Fibroblast of lung (primary cell): Measurements from ENCODE around the gene NDFIP2. TPM values are rescaled to one million over a fixed set of nuclear protein-coding genes. Genes with fewer than 3 reads are reported as not detected.
A peak's percentile ranks its signal among the peaks of the same experiment; 100 is the strongest.

Source experiments
- DNase-seq, 2 donors: peaks; one replicate each; pipeline versions ENCODE4 v3.0.0 to v3.0.0-alpha.2; 2010; ENCODE audit warnings: low read depth in 2 of 2
- H2AFZ ChIP-seq: 2 replicates; pipeline ENCODE4 v1.5.1; 2012; ENCODE audit warnings: low read length, control low read depth, inconsistent platforms
- H3K27ac ChIP-seq: 2 replicates; pipeline ENCODE4 v1.5.1; 2011; ENCODE audit warnings: low read length, control low read depth; ENCODE audit not compliant: insufficient read depth
- H3K27me3 ChIP-seq: 2 replicates; pipeline ENCODE4 v1.5.1; 2011; ENCODE audit warnings: mild to moderate bottlenecking, low read length; ENCODE audit not compliant: control insufficient read depth, insufficient read depth
- H3K36me3 ChIP-seq: 2 replicates; pipeline ENCODE4 v1.5.1; 2011; ENCODE audit warnings: low read length; ENCODE audit not compliant: control insufficient read depth, insufficient read depth
- H3K4me1 ChIP-seq: 2 replicates; pipeline ENCODE4 v1.5.1; 2011; ENCODE audit warnings: low read length; ENCODE audit not compliant: control insufficient read depth, insufficient read depth; ENCODE audit errors: extremely low read depth
- H3K4me2 ChIP-seq: 2 replicates; pipeline ENCODE4 v1.5.1; 2011; ENCODE audit warnings: low read length, control low read depth; ENCODE audit not compliant: insufficient read depth; ENCODE audit errors: extremely low read depth
- H3K4me3 ChIP-seq, 4 experiments: fragments of 200-600 bp in 1 of 4; sonication (generic) in 1 of 4; replicated peaks in 1 of 4; 2 replicates each; pipeline ENCODE4 v1.5.1; 2011 to 2016; ENCODE audit warnings: low read length in 4 of 4, low read depth in 3 of 4, mild to moderate bottlenecking in 3 of 4, control low read depth in 2 of 4, inconsistent platforms in 1 of 4, mixed read lengths in 1 of 4; ENCODE audit not compliant: insufficient read depth in 1 of 4; ENCODE audit errors: control extremely low read depth in 1 of 4
- H3K79me2 ChIP-seq: 2 replicates; pipeline ENCODE4 v1.5.1; 2012; ENCODE audit warnings: mild to moderate bottlenecking, low read length, inconsistent platforms; ENCODE audit not compliant: control insufficient read depth, insufficient read depth
- H3K9ac ChIP-seq: 2 replicates; pipeline ENCODE4 v1.5.1; 2011; ENCODE audit warnings: mild to moderate bottlenecking, low read length, control low read depth; ENCODE audit not compliant: insufficient read depth
- H3K9me3 ChIP-seq: 2 replicates; pipeline ENCODE4 v1.5.1; 2012; ENCODE audit warnings: low read depth, low read length; ENCODE audit not compliant: control insufficient read depth, insufficient read depth
- H4K20me1 ChIP-seq: 2 replicates; pipeline ENCODE4 v1.5.1; 2011; ENCODE audit warnings: low read length; ENCODE audit not compliant: control insufficient read depth, insufficient read depth; ENCODE audit errors: extremely low read depth
- EZH2 ChIP-seq: IDR thresholded peaks from 2 replicates; pipeline ENCODE4 v1.5.1; 2012; ENCODE audit warnings: low read length, control low read depth, mild to moderate bottlenecking; ENCODE audit errors: missing control alignments
- polyA plus RNA-seq, 2 donors: library from polyadenylated mRNA; depleted of rRNA in 1 of 2; stranded (reverse) in 1 of 2; unstranded in 1 of 2; fragments of >200 nt; gene quantifications; 2 replicates each; pipeline ENCODE4 v1.2.1, GENCODE V29; 2011 to 2012; ENCODE audit warnings: missing spikeins in 1 of 2
- total RNA-seq: library from RNA; depleted of rRNA; stranded (reverse); fragments of >200 nt; gene quantifications from 2 replicates; pipeline ENCODE4 v1.2.1, GENCODE V29; 2014
- TF ChIP-seq, protein P1 (sequence below), 2 donors: IDR thresholded peaks in 1 of 2; conservative IDR thresholded peaks in 1 of 2; 1 replicate in 1 of 2; 2 replicates in 1 of 2; pipeline ENCODE4 v1.5.1; 2011 to 2012; ENCODE audit warnings: low read length in 2 of 2, control low read depth in 1 of 2, inconsistent platforms in 1 of 2, low read depth in 1 of 2, mild to moderate bottlenecking in 1 of 2

The NDFIP2 gene
- total and polyA plus RNA-seq, 2 donors (not counting 1 experiment from before 2014, with no cell fraction given), result 39.1 to 46.4 TPM

DNA sequence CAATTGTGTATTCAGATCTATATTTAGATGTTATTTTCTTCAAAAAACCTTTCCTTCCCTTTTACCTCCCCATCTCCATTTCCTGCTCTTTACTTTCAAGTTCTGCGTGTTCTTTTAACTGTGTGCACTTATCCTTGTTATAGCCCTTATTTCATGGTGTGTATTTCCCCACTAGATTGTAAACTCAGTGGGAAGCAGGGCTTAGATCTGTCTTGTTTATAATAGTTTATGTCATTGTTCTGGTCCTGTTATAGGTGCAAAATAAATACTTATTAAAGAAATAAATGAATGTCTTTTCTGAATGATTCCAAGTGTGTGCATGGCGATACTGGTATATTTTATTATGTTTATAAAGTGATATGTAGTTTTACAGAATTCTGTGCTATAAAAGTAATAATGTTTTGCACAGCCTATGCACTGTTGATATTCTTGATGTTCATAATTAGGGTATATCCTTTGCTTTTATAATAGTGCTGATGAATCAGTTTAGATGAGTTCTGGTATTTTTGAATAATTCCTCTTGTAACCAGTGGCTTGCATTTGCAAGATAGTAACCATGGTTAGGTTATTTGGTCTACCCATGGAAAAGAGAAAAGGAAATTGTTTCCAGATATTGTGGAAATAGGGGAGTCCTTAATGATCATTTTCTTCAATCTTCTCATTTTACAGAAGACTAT, 12.1 kb downstream of the NDFIP2 start:
- Histone ChIP-seq H3K4me2 (no peak overlapping the region), H3K4me3 (no peak overlapping the region), H2AFZ (no peak overlapping the region), H3K36me3 (no peaks in the 10 kb centered on the region), H3K27me3 (no peaks in the 10 kb centered on the region), H3K4me1 (peaks cover 6% of the 10 kb centered on the region), H3K9me3 (no peaks in the 10 kb centered on the region), H4K20me1 (no peaks in the 10 kb centered on the region), H3K27ac (peak overlapping the region; percentile 74), H3K9ac (no peak overlapping the region), H3K79me2 (peaks cover 48% of the 10 kb centered on the region)
- no peak for TF ChIP-seq EZH2
- TF ChIP-seq, protein P1, sequence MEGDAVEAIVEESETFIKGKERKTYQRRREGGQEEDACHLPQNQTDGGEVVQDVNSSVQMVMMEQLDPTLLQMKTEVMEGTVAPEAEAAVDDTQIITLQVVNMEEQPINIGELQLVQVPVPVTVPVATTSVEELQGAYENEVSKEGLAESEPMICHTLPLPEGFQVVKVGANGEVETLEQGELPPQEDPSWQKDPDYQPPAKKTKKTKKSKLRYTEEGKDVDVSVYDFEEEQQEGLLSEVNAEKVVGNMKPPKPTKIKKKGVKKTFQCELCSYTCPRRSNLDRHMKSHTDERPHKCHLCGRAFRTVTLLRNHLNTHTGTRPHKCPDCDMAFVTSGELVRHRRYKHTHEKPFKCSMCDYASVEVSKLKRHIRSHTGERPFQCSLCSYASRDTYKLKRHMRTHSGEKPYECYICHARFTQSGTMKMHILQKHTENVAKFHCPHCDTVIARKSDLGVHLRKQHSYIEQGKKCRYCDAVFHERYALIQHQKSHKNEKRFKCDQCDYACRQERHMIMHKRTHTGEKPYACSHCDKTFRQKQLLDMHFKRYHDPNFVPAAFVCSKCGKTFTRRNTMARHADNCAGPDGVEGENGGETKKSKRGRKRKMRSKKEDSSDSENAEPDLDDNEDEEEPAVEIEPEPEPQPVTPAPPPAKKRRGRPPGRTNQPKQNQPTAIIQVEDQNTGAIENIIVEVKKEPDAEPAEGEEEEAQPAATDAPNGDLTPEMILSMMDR (conservative IDR thresholded peaks at IDR 0.05 in 1 of 2, IDR thresholded peaks at IDR 0.05 in 1 of 2; ENCODE audit: low read depth in 1 of 2, low read length in 2 of 2), result no peak
- no peak for DNase-seq

DNA sequence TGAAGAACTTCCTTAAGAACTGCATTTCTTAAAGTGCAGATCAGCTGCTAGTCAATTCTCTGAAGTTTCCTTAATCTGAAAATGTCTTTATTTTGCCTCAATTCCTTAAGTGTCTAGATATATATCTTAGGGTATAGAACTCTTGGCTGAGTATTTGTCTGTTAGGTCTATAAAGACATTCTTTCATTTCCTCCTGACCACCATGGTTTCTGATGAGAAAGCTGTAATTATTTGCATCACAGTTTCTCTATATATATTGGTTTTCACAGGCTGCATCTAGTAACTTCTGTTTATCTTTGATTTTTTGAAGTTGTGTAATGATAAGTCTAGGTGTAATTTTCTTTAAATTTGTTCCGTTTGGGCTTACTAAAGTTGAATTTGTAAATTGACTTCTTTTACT, 15.2 kb downstream of the NDFIP2 start:
- H3K27ac ChIP-seq, result no peak overlapping the region
- no peaks in the 10 kb centered on the region for H3K27me3 ChIP-seq
- H3K79me2 ChIP-seq, result peaks cover 27% of the 10 kb centered on the region
- H3K4me2 ChIP-seq, result no peak overlapping the region
- no peak overlapping the region for H2AFZ ChIP-seq
- no peak for TF ChIP-seq EZH2
- TF ChIP-seq, protein P1 (conservative IDR thresholded peaks at IDR 0.05 in 1 of 2, IDR thresholded peaks at IDR 0.05 in 1 of 2; ENCODE audit: low read depth in 1 of 2, low read length in 2 of 2), result no peak
- H3K9ac ChIP-seq, result no peak overlapping the region
- DNase-seq, result no peak
- no peak overlapping the region for H3K4me3 ChIP-seq
- H3K36me3 ChIP-seq, result no peaks in the 10 kb centered on the region
- H3K9me3 ChIP-seq, result no peaks in the 10 kb centered on the region
- H4K20me1 ChIP-seq, result no peaks in the 10 kb centered on the region
- peaks cover 6% of the 10 kb centered on the region for H3K4me1 ChIP-seq

DNA sequence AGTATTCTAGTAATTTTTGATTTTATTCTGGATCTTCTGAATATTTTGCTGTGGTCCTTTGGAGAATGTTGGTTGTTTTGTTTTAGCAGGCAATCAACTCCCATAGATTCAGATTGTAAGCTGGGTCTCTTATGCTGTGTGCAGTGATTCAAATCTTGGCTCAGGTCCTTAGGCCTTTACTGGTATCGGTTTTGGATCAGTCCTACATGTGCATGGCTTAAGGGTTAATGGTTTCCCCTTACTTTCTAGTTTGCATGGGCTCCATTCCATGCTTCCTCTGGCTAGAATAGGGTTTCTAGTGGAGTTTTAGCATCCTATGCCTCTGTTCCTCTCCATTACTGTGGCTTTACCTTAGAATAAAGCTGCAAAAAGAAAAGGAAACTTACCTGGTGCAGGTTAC, 16.1 kb downstream of the NDFIP2 start:
- no peak overlapping the region for H3K4me3 ChIP-seq
- no peak overlapping the region for H3K9ac ChIP-seq
- H4K20me1 ChIP-seq, result no peaks in the 10 kb centered on the region
- H3K4me1 ChIP-seq, result peaks cover 6% of the 10 kb centered on the region
- no peaks in the 10 kb centered on the region for H3K9me3 ChIP-seq
- peaks cover 27% of the 10 kb centered on the region for H3K79me2 ChIP-seq
- H3K4me2 ChIP-seq, result no peak overlapping the region
- no peaks in the 10 kb centered on the region for H3K27me3 ChIP-seq
- TF ChIP-seq, protein P1 (conservative IDR thresholded peaks at IDR 0.05 in 1 of 2, IDR thresholded peaks at IDR 0.05 in 1 of 2; ENCODE audit: low read depth in 1 of 2, low read length in 2 of 2), result no peak
- no peak for TF ChIP-seq EZH2
- H3K36me3 ChIP-seq, result no peaks in the 10 kb centered on the region
- no peak overlapping the region for H2AFZ ChIP-seq
- DNase-seq, result no peak
- H3K27ac ChIP-seq, result no peak overlapping the region
